K562 (cell line): ENCODE measurements around the gene RDM1. TPM values are rescaled to one million over a fixed set of nuclear protein-coding genes. Genes with fewer than 3 reads are reported as not detected.
A peak's percentile ranks its signal among the peaks of the same experiment; 100 is the strongest.

Experiments
- ASH1L ChIP-seq: fragments of 450-650 bp; IDR thresholded peaks from 2 replicates; pipeline ENCODE4 v1.6.1; 2018; ENCODE audit warnings: borderline replicate concordance, mild to moderate bottlenecking, low read depth; ENCODE audit not compliant: partially characterized antibody
- CREBBP ChIP-seq: IDR thresholded peaks from one replicate; pipeline ENCODE4 v1.6.1; 2012; ENCODE audit warnings: low read depth, mild to moderate bottlenecking, control low read depth, inconsistent platforms, low read length
- CTCFL ChIP-seq: IDR thresholded peaks from 2 replicates; pipeline ENCODE4 v1.6.1; 2011; ENCODE audit warnings: borderline replicate concordance, low read depth, mild to moderate bottlenecking, moderate library complexity, low read length; ENCODE audit not compliant: insufficient read depth, poor library complexity, severe bottlenecking
- DIDO1 ChIP-seq: fragments of 450-650 bp; IDR thresholded peaks from 2 replicates; pipeline ENCODE4 v1.6.1; 2016; ENCODE audit warnings: low read depth, missing biosample characterization, missing genetic modification characterization
- ELK1 ChIP-seq: sonication (generic); formaldehyde crosslinking; IDR thresholded peaks from 2 replicates; pipeline ENCODE4 v1.8.1; 2022; ENCODE audit warnings: missing genetic modification reagents
- LEF1 ChIP-seq: fragments of 450-650 bp; IDR thresholded peaks from 2 replicates; pipeline ENCODE4 v1.6.1; 2016; ENCODE audit warnings: mild to moderate bottlenecking
- MBD2 ChIP-seq: sonication (generic); IDR thresholded peaks from 2 replicates; pipeline ENCODE4 v1.6.1; 2016; ENCODE audit warnings: low read depth, borderline replicate concordance
- MCM5 ChIP-seq: fragments of 450-650 bp; IDR thresholded peaks from 2 replicates; pipeline ENCODE4 v1.6.1; 2016; ENCODE audit warnings: low read depth
- NR0B1 ChIP-seq: fragments of 450-650 bp; IDR thresholded peaks from one replicate; pipeline ENCODE4 v1.6.1; 2018; ENCODE audit warnings: mild to moderate bottlenecking, moderate library complexity; ENCODE audit not compliant: partially characterized antibody
- NR2F6 ChIP-seq: fragments of 450-650 bp; formaldehyde crosslinking; IDR thresholded peaks from 2 replicates; pipeline ENCODE4 v1.4.0; 2020; ENCODE audit warnings: mild to moderate bottlenecking
- RCOR1 ChIP-seq, 2 experiments: IDR thresholded peaks; 2 replicates each; pipeline ENCODE4 v1.6.1; 2012; ENCODE audit warnings: low read depth in 2 of 2, low read length in 2 of 2, borderline replicate concordance in 1 of 2, improper control_type of control experiment in 1 of 2
- SRSF1 ChIP-seq: fragments of 200-400 bp; formaldehyde crosslinking; IDR thresholded peaks from 2 replicates; pipeline ENCODE4 v1.6.1; 2017; ENCODE audit warnings: mild to moderate bottlenecking, low read depth, low read length, moderate library complexity
- TCF7 ChIP-seq: sonication (generic); IDR thresholded peaks from 2 replicates; pipeline ENCODE4 v1.6.1; 2016; ENCODE audit warnings: antibody characterized with exemption, borderline replicate concordance
- YY1 ChIP-seq, 3 experiments: IDR thresholded peaks; 2 replicates each; pipeline ENCODE4 v1.6.1; 2011; ENCODE audit warnings: low read length in 2 of 3, mild to moderate bottlenecking in 2 of 3, moderate library complexity in 2 of 3, borderline replicate concordance in 1 of 3, control low read depth in 1 of 3, low read depth in 1 of 3; ENCODE audit not compliant: insufficient read depth in 3 of 3, insufficient replicate concordance in 2 of 3, control insufficient read depth in 1 of 3, insufficient read length in 1 of 3; ENCODE audit errors: extremely low read depth in 1 of 3
- ZFP30 ChIP-seq: fragments of 250-450 bp; sonication (Bioruptor Pico); IDR thresholded peaks from 2 replicates; pipeline ENCODE4 v1.8.0; 2022; ENCODE audit warnings: moderate library complexity, mild to moderate bottlenecking, inconsistent platforms, borderline replicate concordance
- ZNF583 ChIP-seq: fragments of 250-450 bp; sonication (Bioruptor Pico); IDR thresholded peaks from 2 replicates; pipeline ENCODE4 v1.4.0; 2020
- ZNF592 ChIP-seq: fragments of 450-650 bp; IDR thresholded peaks from 2 replicates; pipeline ENCODE4 v1.6.1; 2017; ENCODE audit warnings: antibody characterized with exemption, mild to moderate bottlenecking
- polyA plus RNA-seq, 8 experiments: library from polyadenylated mRNA; depleted of rRNA in 4 of 8; stranded (reverse) in 5 of 8; unstranded in 3 of 8; fragments of >200 nt; fragmentation: Nextera tagmentation in 2 of 8; fragmentation: Illumina TruSeq in 1 of 8; extraction: Ambion mirVana in 2 of 8; extraction: Trizol in 1 of 8; gene quantifications; 2 replicates each; pipeline versions ENCODE4 v1.2.1 to v1.2.3, GENCODE V29; 2011 to 2014; ENCODE audit warnings: inconsistent platforms in 1 of 8, missing spikeins in 1 of 8
- total RNA-seq, 7 experiments: library from RNA; depleted of rRNA in 6 of 7; stranded (reverse); fragments of >200 nt in 6 of 7; fragmentation: Illumina TruSeq in 2 of 7; extraction: Trizol in 2 of 7; gene quantifications; 2 replicates each; pipeline versions ENCODE4 v1.2.1 to v1.2.3, GENCODE V29; 2011 to 2021; ENCODE audit warnings: low replicate concordance in 1 of 7

Gene RDM1
- total and polyA plus RNA-seq, 9 of the 15 experiments (the other 6 are each of a cell fraction or from before 2014, with no cell fraction given) = 2.5 to 11.2 (median 5.4) TPM

- TF ChIP-seq CTCFL (no peak), LEF1 (0 out of 2 replicates have a peak, but pooled peaks have one; percentile 36), ELK1 (CRISPR knock-in tag) (no peak), MBD2 (no peak), CREBBP (no peak), NR2F6 (CRISPR knock-in tag) (no peak), NR0B1 (no peak), DIDO1 (no peak), ZNF583 (CRISPR knock-in tag) (no peak), MCM5 (no peak), TCF7 (no peak), RCOR1 (IDR thresholded peaks at IDR 0.05; ENCODE audit: borderline replicate concordance in 1 of 2, low read depth in 2 of 2, low read length in 2 of 2) (0 out of 4 replicates have a peak, but pooled peaks of 1 of the 2 experiments have one; percentile 14), SRSF1 (no peak), ASH1L (no peak), YY1 (IDR thresholded peaks at IDR 0.05; ENCODE audit: borderline replicate concordance in 1 of 3, control insufficient read depth in 1 of 3, extremely low read depth in 1 of 3, insufficient read depth in 3 of 3, insufficient read length in 1 of 3, insufficient replicate concordance in 2 of 3, low read depth in 1 of 3, low read length in 2 of 3) (peak in 1 of 3 experiments; percentile 21), ZNF592 (peak; percentile 72), ZFP30 (CRISPR knock-in tag) (no peak)
Observed at GRCh38 chr17:35912339-35912912, 18.1 kb downstream of the RDM1 start (continued).
